ENCODE measurements around the gene ZNF385B.
"Not testable (repeated sequence)": the region's sequence is repeated elsewhere in the genome, so short reads cannot be mapped to it uniquely, and the experiment has no call there.

Gene ZNF385B

DNA sequence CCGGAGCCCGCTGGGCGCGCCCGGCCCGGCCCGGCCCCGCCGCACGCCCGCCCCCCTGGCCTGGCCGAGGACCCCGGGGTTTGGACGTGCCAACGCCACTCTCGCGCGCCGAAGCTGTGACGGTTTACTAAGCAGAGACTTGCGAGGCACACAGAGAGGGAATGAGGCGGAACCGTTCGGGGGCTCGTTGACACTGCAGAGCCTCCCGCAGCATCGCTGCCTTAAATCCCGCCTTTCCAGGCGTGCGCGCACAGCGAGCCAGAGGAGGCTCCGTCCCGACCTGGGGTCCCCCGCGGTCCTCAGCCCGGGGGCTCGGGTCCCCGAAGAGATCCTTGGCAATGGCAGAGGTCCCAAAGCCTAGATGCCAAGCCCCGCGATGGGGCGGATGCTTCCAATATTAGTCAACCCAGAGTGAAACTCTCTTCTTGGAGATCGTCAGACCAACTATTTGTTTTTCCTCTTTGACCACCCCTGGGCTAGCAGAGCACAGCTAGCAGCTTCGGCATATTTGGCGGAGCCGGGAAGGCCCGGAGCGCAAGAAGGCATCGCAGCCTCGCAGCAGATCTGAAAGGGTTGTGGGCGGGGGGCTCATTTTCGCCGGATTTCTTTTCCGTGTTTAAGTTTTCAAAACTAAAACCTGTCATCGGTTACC, at the start of gene ZNF385B:
Gene ZNF385B, minus strand, starts transcription at position 197 of the 652 bp plus-strand sequence.
- no peak for DNase-seq

DNA sequence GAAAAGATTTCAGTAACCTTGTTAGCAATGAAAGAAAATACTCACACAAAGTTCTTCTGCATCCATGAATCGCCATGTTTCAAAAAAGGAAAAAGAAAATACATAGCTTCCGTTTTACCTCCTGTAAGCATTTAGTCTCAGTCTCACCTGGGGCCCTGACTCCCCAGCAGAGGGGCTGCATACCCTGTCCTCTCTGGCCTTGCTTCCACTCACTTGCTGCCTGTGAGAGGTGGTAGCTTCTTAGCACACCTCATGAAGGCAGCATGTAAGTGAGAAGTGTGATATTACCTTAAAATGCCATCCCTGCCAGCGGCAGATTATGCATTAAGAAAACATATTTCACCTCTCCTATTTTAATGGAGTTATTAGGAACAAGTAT, 49.3 kb upstream of the ZNF385B start:
- no peak for DNase-seq

- no peak for DNase-seq
Observed at GRCh38 chr2:179909845-179910734, 48.7 kb upstream of the ZNF385B start.

GRCh38 chr2:179900655-179901054, 39.2 kb upstream of the ZNF385B start:
- DNase-seq, result no peak

GRCh38 chr2:179899666-179900065, 38.3 kb upstream of the ZNF385B start:
- no peak for DNase-seq

GRCh38 chr2:179898873-179899272, 37.5 kb upstream of the ZNF385B start:
- no peak for DNase-seq

DNA sequence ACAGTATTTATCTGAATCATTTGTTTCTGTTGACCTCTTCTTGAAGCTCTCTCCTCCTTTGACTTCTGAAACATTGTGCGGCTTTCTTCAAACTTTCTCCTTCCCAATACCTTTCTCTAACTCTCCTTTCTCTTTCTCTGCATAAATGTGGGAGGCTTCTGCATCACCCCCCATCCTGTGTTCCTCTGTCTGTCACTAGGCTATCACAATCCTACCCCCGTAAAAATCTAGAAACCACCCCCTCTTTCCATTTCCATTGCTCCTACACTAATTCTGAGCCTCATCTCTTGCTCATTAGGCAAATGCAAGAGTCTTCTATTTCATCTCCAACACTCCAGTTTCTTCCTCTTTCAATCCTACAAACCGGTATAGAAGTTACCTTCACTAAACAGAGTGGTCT, 32.2 kb upstream of the ZNF385B start:
- DNase-seq, result no peak

- DNase-seq, result no peak
Observed at GRCh38 chr2:179891237-179891636, 29.8 kb upstream of the ZNF385B start.

DNA sequence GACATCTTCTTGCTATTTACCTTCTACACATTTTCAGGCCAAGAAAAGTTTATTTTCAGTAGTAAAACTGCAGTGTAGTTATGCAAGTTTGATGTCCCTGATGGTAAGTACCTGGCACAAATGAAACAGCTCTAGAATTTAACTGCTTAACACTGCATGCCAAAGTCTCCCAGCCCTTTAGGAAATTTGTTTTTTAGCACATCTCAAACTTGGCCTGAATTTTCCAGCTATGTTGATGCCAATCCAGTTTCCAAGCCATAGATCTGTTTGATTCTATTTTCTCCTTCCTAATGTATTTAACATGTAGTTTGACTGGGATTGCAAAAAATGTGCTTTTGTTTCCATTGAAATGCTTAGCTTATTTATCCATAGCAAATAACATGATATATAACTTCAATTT, 29.3 kb upstream of the ZNF385B start:
- no peak for DNase-seq

- DNase-seq, result not testable (repeated sequence)
Observed at GRCh38 chr2:179888642-179889041, 27.2 kb upstream of the ZNF385B start.

DNA sequence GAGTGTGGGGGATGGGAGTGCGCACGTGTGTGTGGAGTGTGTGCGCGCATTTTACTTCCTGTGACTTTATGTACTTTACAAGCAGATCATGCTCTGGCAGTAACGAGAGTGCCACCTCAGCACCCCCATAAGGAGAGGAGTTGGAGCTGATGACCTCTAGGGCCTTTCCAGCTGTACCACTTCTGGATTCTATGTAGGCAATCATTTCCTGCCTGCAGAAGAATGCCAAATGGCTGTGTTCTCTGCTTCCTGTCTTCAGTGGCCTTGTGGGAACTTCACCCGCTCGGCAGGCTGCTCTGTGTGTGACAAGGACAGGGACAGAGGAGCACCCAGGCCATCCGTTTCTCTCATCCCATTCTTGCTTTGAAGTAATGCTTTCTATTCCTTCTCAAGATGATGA, 22.8 kb upstream of the ZNF385B start:
- no peak for DNase-seq

- no peak for DNase-seq
Observed at GRCh38 chr2:179882851-179883806, 21.7 kb upstream of the ZNF385B start.

- no peak for DNase-seq
Observed at GRCh38 chr2:179877601-179878364, 16.4 kb upstream of the ZNF385B start.

DNA sequence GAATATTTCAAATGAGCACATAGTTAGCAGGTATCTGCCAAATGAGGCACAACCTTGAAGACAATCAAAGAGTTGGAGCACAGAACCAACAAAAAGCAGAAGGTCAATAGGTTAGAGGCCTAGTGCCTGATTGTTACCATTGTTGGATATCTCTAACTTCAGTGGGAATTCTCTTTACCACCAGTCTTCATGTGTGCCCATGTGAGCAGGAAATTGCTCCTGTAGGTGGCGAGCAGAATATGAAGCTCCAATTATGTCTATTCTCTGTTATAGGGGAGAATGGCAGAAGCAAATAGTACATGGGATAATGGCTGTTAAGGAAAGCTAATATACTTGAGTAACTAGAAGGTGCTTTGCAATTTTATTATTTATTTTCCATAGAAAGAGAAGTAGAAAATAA, 14.9 kb upstream of the ZNF385B start:
- no peak for DNase-seq

DNA sequence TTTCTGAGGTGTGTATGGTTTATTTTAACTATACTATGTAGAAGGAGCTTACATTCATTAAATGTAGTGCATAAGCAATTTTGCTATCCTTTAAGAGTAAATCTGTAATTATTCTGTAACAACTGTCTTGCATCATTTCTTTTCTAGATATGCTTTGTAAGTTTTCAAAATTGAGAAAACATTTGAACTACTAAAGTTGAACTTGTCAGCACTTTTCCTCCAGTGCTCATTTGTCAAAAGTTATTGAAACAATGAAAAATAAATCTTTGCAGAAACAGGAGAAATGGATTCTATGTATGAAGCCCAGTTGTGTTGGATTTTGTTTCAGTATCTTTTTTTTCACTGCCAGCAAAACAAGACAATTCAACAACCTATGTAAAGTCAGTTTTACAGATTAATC, 14.5 kb upstream of the ZNF385B start:
- DNase-seq, result no peak

- no peak for DNase-seq
Observed at GRCh38 chr2:179862898-179863458, 1.6 kb upstream of the ZNF385B start.

DNA sequence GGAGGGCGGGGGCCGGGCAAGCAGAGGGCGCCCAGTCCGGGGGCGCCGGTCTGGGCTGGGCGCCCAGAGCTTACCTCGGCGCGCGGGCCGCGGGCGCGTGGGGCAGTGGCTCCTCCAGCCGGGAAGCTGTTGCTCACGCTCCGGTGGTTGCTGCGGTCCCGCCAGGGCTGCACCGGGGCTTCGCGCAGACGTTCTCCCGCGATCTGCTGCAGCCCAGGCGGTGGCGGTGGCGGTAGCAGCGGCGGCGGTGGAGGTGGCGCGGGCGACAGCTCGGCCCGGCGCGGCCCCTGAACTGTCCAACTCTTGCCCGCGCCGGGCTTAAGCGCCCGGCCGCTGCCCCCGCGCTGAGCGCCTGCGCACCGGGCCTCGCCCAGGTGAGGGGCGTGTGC, 391 bp downstream of the ZNF385B start:
- no peak for DNase-seq

DNA sequence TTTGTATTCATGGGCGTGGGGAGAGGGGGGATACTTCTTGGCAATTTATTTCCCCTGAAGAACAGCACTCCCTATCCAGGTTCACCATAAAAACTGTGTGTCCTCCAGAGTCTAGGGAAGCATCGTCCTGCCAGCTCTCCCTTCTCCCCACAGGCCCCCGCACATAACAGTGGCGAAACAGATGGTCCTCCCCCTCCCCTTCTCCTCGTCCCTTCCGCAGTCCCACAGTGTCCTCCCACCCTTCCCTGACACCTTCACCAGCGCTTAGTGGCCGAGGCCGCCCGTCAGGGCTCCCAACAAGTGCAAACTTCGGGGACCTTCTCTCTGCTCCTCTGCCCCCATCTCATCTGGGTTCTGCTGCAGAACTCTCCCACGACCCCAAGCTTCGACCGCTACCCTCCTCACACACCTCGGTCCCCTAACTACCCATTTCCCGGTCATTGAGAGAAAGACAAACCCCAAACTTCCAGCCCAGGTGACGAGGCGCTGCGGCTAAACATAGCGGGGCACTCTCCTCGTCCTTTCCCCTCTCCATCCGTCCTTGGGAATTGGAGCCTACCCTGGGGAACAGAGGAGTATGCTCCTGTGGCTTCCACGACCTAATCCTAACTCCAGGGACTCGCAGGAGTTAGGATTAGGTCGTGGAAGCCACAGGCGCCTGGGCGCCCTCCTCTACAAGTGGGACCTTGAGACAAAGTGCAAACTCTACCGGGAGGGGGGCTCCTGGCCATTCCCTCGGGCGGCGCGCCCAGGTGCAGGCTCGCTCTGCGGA, 971 bp downstream of the ZNF385B start:
- DNase-seq, result no peak

DNA sequence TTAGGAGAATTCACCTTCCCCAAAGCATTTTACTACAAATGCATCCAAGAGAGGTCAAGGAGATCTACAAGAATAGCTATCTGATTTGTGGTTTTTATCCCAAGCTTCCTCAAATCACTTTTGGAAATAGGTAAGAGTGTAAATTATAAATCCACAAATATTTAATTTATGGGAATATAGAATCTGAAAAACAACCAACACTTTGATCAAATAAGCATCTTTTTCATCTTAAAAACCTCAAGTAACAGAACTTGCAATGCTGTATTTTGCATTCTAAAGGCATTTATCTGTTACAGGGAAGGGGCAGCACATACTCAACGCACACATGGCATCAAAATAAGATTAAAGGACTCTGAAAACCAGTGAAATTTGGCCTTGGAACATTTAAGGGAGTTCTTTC, 1.9 kb downstream of the ZNF385B start:
- DNase-seq, result no peak

DNA sequence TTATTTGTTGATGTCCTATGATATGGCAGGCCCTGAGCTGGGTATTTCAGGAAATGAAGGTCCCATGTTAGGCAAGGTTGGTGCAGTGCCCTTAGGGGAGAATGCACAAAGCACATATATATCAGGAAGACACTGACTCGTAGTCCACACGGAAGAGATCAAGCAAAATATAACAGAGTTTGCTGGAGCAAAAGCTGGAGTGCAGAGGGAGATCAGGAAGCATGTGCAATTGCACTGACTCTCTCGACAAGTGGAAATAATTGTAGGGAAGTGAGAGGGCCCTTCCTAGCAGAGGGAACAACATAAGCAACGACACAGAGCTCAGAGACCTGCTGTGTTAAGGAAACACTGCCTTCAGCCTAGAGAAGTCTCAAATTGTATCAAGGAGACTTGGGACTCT, 4.2 kb downstream of the ZNF385B start:
- no peak for DNase-seq

DNA sequence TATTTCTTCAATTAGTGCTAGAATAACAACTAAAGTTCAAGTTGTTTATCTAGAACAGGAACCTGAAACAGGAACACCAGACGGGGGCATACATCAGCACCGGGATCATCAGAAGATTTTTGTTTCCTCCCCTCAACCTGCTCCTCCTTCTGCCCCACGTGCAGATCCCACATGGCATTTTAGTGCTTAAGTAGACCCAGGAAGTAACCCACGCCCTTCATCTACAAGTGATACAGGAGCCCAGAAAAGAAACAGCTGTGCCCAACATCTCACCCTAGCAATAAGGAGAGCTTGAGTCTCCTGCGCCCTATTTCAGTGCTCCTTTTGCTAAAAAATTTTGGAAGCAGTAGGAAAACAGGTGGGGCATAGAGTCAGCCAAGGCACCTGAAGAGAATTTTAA, 5.2 kb downstream of the ZNF385B start:
- DNase-seq, result no peak
